CD4-positive, alpha-beta T cell (primary cell): Measurements from ENCODE around the gene PACSIN2. TPM values are rescaled to one million over a fixed set of nuclear protein-coding genes. Genes with fewer than 3 reads are reported as not detected.

Source experiments
- ATAC-seq: fragments of 200-7000 bp; cut with Tn5 transposase; one replicate; pipeline ENCODE4 v1.10.0; 2022; ENCODE audit warnings: mild to moderate bottlenecking; ENCODE audit not compliant: poor library complexity
- CTCF ChIA-PET: fragments of 350-600 bp; sonication (Branson Sonifier 250); formaldehyde crosslinking; loops from one replicate; lab custom pipeline; 2021; ENCODE audit warnings: antibody characterized with exemption, inconsistent platforms; lab: Charles Lee
- POLR2A ChIA-PET: fragments of 350-600 bp; sonication (Branson Sonifier 250); formaldehyde crosslinking; loops from one replicate; lab custom pipeline; 2021; ENCODE audit warnings: antibody characterized with exemption, inconsistent platforms; lab: Charles Lee
- DNase-seq, 14 experiments: peaks; one replicate each; pipeline ENCODE4 v3.0.0-alpha.2; 2013 to 2020; ENCODE audit warnings: mixed read lengths in 2 of 14
- H3K27ac ChIP-seq, 2 donors: one replicate each; pipeline versions ENCODE4 v1.5.1 to v1.7.0; 2013; ENCODE audit warnings: low read length in 2 of 2, low read depth in 1 of 2, mild to moderate bottlenecking in 1 of 2
- H3K27me3 ChIP-seq, 2 experiments: 1 replicate in 1 of 2; 2 replicates in 1 of 2; pipeline versions ENCODE4 v1.6.1 to v1.7.0; 2013; ENCODE audit warnings: low read length in 2 of 2, control low read depth in 1 of 2, mild to moderate bottlenecking in 1 of 2, moderate library complexity in 1 of 2; ENCODE audit not compliant: insufficient read depth in 2 of 2, control insufficient read depth in 1 of 2
- H3K36me3 ChIP-seq: one replicate; pipeline ENCODE4 v1.6.1; 2013; ENCODE audit warnings: low read length, control low read depth; ENCODE audit not compliant: insufficient read depth
- H3K4me1 ChIP-seq: one replicate; pipeline ENCODE4 v1.6.1; 2013; ENCODE audit warnings: low read length, control low read depth; ENCODE audit not compliant: insufficient read depth
- H3K4me3 ChIP-seq: one replicate; pipeline ENCODE4 v1.5.1; 2013; ENCODE audit warnings: mild to moderate bottlenecking, low read length, moderate library complexity
- H3K9me3 ChIP-seq, 2 experiments: 1 replicate in 1 of 2; 2 replicates in 1 of 2; pipeline versions ENCODE4 v1.6.1 to v1.7.0; 2013; ENCODE audit warnings: low read length in 2 of 2, mild to moderate bottlenecking in 2 of 2, control low read depth in 1 of 2, moderate library complexity in 1 of 2; ENCODE audit not compliant: control insufficient read depth in 1 of 2, insufficient read depth in 1 of 2
- H3K27ac Mint-ChIP-seq: one replicate; pipeline ENCODE4 v1.8.0; 2020; ENCODE audit warnings: mixed read lengths
- H3K27me3 Mint-ChIP-seq: one replicate; pipeline ENCODE4 v1.8.0; 2021; ENCODE audit warnings: mixed read lengths
- H3K36me3 Mint-ChIP-seq: one replicate; pipeline ENCODE4 v1.8.0; 2021; ENCODE audit warnings: low read depth, mixed read lengths
- H3K4me1 Mint-ChIP-seq: one replicate; pipeline ENCODE4 v1.8.0; 2021; ENCODE audit warnings: low read depth, mixed read lengths
- H3K4me3 Mint-ChIP-seq: one replicate; pipeline ENCODE4 v1.8.0; 2020; ENCODE audit warnings: mild to moderate bottlenecking, mixed read lengths
- H3K9me3 Mint-ChIP-seq: one replicate; pipeline ENCODE4 v1.8.0; 2020; ENCODE audit warnings: mixed read lengths
- intact Hi-C, 2 experiments: fragments of 100-400 bp; cut with DNase I in 1 of 2; cut with micrococcal nuclease in 1 of 2; formaldehyde crosslinking; loops; one replicate each; pipeline versions ENCODE4 v1.15.1 to v1.9.0; 2023 to 2025; cut with DNase I, micrococcal nuclease
- total RNA-seq, 174 experiments: library from RNA in 2 of 174; stranded (reverse) in 2 of 174; gene quantifications; one replicate each; pipeline ENCODE4 v1.2.3 and lab custom pipeline; 2021 to 2026
- TF ChIP-seq, protein P1 (sequence below): fragments of 200-600 bp; IDR thresholded peaks from one replicate; pipeline ENCODE4 v1.8.0; 2022; ENCODE audit warnings: antibody characterized with exemption, mild to moderate bottlenecking

Gene PACSIN2
- total RNA-seq, 2 experiments from 2014 or later: 23.3 to 25.5 TPM

DNA sequence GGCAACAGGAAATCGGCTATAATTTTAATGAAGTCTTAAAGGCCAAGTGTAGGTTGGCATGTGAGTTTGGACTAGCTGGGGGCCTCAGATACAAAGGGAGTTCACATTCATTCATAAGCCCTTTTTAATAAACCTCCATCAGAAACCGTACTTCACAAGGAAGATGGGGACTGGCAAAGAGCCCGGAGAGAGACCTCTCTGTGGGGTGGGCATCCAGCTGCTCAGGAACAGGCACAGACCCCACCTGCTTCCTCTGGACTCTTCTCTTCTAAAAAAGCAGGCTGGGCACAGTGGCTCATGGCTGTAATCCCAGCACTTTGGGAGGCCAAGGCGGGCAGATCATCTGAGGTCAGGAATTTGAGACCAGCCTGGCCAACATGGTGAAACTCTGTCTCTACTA lies 154.0 kb downstream of the PACSIN2 start:
- CTCF ChIA-PET: no interaction called here

DNA sequence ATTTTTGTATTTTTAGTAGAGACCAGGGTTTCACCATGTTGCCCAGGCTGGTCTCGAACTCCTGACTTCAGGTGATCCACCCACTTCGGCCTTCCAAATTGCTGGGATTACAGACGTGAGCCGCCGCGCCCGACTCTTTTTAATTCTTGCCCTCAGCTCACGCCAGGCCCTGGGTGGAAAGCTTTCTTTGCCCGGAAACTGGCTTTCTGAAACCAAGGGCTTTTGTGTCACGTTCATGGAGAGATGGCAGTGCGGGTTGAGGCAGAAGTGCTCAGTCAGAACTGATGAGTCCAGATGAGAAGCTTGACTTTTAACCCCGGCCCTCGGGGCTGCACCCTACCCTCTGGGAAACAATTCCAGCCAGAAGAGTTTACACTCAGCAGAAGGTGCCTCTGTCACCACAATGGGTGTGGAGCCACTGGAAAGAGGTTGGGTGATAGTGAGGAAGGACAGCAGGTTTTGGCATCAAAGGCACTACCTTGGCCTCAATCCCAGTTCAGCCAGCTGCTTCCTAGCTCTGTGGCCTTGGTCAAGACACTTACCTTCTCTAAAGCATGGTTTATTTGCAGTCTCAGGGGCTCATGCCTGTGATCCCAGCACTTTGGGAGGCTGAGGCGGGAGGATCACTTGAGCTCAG lies 157.0 kb downstream of the PACSIN2 start:
- TF ChIP-seq, protein P1, sequence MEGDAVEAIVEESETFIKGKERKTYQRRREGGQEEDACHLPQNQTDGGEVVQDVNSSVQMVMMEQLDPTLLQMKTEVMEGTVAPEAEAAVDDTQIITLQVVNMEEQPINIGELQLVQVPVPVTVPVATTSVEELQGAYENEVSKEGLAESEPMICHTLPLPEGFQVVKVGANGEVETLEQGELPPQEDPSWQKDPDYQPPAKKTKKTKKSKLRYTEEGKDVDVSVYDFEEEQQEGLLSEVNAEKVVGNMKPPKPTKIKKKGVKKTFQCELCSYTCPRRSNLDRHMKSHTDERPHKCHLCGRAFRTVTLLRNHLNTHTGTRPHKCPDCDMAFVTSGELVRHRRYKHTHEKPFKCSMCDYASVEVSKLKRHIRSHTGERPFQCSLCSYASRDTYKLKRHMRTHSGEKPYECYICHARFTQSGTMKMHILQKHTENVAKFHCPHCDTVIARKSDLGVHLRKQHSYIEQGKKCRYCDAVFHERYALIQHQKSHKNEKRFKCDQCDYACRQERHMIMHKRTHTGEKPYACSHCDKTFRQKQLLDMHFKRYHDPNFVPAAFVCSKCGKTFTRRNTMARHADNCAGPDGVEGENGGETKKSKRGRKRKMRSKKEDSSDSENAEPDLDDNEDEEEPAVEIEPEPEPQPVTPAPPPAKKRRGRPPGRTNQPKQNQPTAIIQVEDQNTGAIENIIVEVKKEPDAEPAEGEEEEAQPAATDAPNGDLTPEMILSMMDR: no peak

More for the DNA sequence above, 154.0 kb downstream of the PACSIN2 start:
- peak overlapping the region; percentile 27 for H3K27ac Mint-ChIP-seq
- peaks cover 16% of the 10 kb centered on the region for H3K4me1 ChIP-seq
- intact Hi-C loops: no loop called here
- H3K4me3 Mint-ChIP-seq: no peak overlapping the region
- peaks cover 21% of the 10 kb centered on the region for H3K4me1 Mint-ChIP-seq
- no peaks in the 10 kb centered on the region for H3K27me3 ChIP-seq
- H3K9me3 ChIP-seq: no peaks in the 10 kb centered on the region
- no peak overlapping the region for H3K4me3 ChIP-seq
- DNase-seq (no peak), ATAC-seq (no peak)
- TF ChIP-seq, protein P1: no peak
- no peaks in the 10 kb centered on the region for H3K27me3 Mint-ChIP-seq
- no peaks in the 10 kb centered on the region for H3K9me3 Mint-ChIP-seq
- POLR2A ChIA-PET: no interaction called here
- H3K36me3 ChIP-seq: no peaks in the 10 kb centered on the region
- H3K27ac ChIP-seq: no peak overlapping the region
- peaks cover 4% of the 10 kb centered on the region for H3K36me3 Mint-ChIP-seq

DNA sequence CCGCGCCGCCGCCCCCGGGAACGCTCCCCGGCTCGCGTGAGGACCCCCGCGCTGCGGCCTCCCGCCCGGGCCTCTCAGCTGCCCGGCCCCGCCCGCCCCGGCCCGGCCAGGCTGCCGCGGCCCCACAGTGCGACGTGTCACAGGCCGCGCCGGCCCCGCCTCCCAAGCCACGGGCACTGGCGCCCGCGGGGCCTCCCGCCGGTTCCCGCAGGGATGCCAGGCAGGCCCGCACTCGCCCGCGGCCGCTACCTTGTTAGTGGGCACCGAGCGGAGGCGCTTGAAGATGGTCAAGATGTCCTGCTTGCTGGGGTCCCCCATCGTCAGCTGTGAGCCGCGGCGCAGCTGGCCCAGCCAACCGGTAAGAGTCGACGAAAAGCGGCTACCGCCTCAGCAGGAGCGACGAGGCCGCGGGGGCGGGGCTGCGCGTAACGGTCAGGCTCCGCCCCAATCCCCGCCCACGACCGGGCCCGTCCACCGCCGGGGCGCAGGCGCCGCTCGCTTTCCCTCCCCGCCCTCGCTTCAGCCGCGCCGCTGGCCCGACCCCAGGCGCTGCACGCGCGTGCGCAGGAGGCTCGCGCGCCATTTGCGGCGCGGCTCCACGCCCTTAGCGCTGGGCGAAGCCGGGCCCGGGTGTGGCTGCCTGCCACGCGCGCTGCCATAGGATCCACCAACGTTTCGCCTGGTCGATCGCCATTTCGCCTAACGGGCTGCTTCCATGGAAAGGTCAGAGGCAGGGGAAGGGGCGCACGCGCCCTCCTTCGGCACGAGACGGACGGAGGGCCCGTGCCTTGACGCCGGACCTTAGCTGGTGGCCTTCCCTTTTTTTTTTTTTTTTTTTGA lies 157.9 kb downstream of the PACSIN2 start, which contains the start of gene ARFGAP3:
Gene ARFGAP3 (minus strand): TSS at position 409 of the 840 bp plus-strand sequence. CDS start 91 bp downstream, at position 318.
- intact Hi-C loops: loop anchor here (1.0 to 5.0 kb wide), 5 partner anchors 157 to 330 kb away; partner anchors contain the start of genes PACSIN2 (in 1 of the 2), POLDIP3 (in 1 of the 2), TTLL1 (in 1 of the 2) and TTLL12 (in 1 of the 2)
- no peaks in the 10 kb centered on the region for H3K9me3 Mint-ChIP-seq
- ATAC-seq (peak; percentile 93), DNase-seq (peak; percentile 85 to 98 (median 94))
- H3K27me3 Mint-ChIP-seq: no peaks in the 10 kb centered on the region
- Histone ChIP-seq H3K4me3 (peak within 1 kb of the TSS; percentile 74), H3K36me3 (peaks cover 3% of the 10 kb centered on the region), H3K27ac (peak within 1 kb of the TSS; percentile 86 to 87), H3K9me3 (no peaks in the 10 kb centered on the region), H3K4me1 (peaks cover 32% of the 10 kb centered on the region), H3K27me3 (no peaks in the 10 kb centered on the region)
- peaks cover 4% of the 10 kb centered on the region for H3K36me3 Mint-ChIP-seq
- peaks cover 12% of the 10 kb centered on the region for H3K4me1 Mint-ChIP-seq
- TF ChIP-seq, protein P1: no peak
- peak within 1 kb of the TSS; percentile 92 for H3K4me3 Mint-ChIP-seq
- ChIA-PET CTCF (interaction anchor here (2.0 kb wide), 1 partner anchor 11 kb away, joined by 11 read pairs; no protein-coding TSS in a partner anchor), POLR2A (interaction anchor here (0.6 to 1.4 kb wide), 7 partner anchors 11 to 331 kb away, joined by 3 to 6 read pairs (median 3); partner anchors contain the start of genes CYB5R3 and TTLL12)
- H3K27ac Mint-ChIP-seq: peak within 1 kb of the TSS; percentile 91

More for the DNA sequence above, 157.0 kb downstream of the PACSIN2 start:
- Histone ChIP-seq H3K4me3 (peak overlapping the region; percentile 55), H3K27ac (no peak overlapping the region), H3K9me3 (no peaks in the 10 kb centered on the region), H3K4me1 (peaks cover 32% of the 10 kb centered on the region), H3K36me3 (peaks cover 3% of the 10 kb centered on the region), H3K27me3 (no peaks in the 10 kb centered on the region)
- Mint-ChIP-seq H3K36me3 (peaks cover 4% of the 10 kb centered on the region), H3K4me1 (peaks cover 14% of the 10 kb centered on the region), H3K27ac (peak overlapping the region; percentile 75), H3K27me3 (no peaks in the 10 kb centered on the region), H3K9me3 (no peaks in the 10 kb centered on the region), H3K4me3 (peak overlapping the region; percentile 86)
- no peak for ATAC-seq
- peak in 1 of 14 experiments; percentile 33 for DNase-seq
- ChIA-PET CTCF (interaction anchor here (1.1 to 2.0 kb wide), 2 partner anchors 10 kb away, joined by 3 to 11 read pairs; no protein-coding TSS in a partner anchor), POLR2A (interaction anchor here (1.4 kb wide), 1 partner anchor 37 kb away, joined by 5 read pairs; no protein-coding TSS in a partner anchor)
- intact Hi-C loops: loop anchor here (1.0 to 5.0 kb wide), 5 partner anchors 156 to 329 kb away; partner anchors contain the start of genes PACSIN2 (in 1 of the 2), POLDIP3 (in 1 of the 2), TTLL1 (in 1 of the 2) and TTLL12 (in 1 of the 2)
